GM18861 (cell line): Measurements from ENCODE around the gene VAV2.

Experiments used
- ATAC-seq: cut with Tn5 transposase; IDR thresholded peaks from one replicate; pipeline ENCODE4 v1.9.1; 2021; ENCODE audit not compliant: unreplicated experiment

VAV2 gene

GRCh38 chr9:133715295-133715865 lies 276.7 kb downstream of the VAV2 start:
- no peak for ATAC-seq

DNA sequence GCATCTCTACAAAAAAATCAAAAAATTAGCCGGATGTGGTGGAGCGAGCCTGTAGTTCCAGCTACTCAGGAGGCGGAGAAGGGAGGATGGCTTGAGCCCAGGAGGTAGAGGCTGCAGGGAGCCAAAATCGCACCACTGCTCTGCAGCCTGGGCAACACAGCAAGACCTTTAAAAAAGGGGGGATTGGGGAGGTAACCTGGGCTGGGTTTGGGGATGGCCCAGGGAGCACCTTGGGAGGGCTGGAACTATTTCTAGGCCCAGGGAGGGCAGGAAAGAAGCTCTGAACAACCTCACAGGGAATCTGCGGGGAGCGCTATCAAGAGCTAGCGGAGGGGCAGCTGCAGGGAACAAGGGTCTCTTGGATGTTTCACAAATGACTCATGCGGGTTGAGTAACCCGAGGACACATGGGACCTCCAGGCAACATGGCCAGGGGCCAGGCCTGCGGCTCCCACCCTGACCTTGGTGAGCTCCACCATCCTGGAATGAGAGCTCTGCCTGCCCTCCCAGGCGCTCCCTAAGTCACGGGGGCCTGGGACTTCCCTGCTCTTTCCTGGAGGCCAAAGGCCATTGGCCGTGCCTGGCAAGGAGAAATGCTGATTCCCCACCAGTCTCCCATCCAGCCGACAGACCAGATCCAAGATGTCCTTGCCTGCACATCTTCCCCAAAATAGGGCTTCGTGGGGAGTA lies 277.4 kb downstream of the VAV2 start:
- no peak for ATAC-seq

- ATAC-seq = no peak
Observed at GRCh38 chr9:133713960-133714495, 278.1 kb downstream of the VAV2 start.

DNA sequence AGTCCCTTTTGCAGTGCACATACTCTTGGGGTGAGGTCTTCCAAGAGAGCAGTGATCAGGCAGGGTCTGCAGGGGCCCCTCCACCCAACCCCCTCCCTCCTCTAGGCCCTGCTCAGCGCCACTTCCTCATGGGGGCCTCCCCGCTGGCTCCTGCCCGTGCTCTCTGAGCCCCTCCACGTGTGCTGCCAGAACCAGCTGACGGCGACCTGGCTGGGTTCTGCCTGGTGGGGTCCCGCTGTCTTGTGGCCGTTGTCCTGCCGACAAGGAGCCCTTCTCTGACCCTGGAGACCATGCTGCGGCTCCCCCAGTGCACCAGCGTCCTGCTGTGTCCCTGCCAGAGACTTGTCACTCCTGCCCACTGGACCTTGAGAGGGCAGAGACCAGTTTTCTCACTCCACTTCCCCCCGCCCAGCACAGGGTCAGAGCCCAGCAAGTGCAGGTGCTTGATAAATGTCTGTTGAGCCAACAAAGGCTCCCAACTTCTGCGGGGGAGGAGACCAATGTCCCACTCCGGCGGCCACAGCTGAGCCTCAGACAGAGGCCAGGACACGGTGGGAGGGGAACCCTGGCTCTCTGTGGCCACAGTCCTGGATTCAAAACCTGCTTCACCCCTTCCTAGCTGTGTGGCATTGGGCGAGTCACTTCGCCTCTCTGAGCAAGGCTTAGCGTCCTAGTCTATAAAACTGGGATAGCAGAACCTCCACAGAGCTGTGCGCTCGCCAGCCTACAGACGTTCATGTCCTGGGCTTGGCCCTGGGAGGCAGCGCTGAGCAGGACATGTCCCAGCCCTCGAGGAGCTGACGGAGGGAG lies 278.8 kb downstream of the VAV2 start:
- no peak for ATAC-seq

DNA sequence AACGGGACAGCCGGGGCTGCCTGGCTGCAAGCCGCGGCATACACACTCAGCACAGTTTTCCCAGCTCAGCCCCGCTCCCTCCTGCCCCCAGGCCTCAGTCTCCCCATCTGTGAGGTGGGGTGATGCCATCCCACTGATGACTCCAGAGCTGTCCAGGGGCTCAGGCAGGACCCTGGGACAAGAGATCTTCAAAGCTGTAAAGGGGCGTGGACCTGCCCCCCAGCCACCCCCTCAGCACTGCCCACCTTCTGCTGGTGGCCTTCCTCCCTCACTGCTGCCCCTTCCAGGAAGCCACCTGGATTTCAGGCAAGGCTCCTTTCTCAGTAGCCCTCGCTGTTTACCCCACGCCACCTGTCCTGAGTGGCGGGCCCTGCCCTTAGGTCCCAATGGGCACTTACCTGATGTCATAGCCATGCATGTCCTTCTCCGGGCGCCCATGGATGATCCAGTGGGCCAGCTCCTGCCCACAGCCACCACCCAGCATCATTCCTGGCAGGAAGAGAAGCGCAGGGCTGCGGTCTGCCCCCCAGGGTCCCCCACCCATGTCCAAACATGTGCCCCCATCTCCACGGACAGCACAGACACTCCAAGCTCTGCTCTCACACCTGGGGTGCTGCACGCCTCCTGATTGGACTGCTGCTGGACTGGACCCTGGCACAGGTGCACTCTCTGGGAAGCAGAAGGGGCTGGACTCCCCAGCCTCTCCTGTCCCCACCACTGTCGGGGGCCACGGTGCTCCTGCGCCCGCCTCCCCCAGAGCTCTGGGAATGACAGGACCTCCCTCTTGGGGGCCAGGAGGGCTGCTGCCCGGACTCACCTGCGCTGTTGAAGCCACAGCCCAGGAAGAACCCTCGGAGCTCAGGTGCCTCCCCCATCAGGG lies 279.7 kb downstream of the VAV2 start:
- no peak for ATAC-seq
